ENCODE results near the gene KRTAP10-3. TPM values are rescaled to one million over a fixed set of nuclear protein-coding genes. Genes with fewer than 3 reads are reported as not detected.
A peak's percentile ranks its signal among the peaks of the same experiment; 100 is the strongest.

KRTAP10-3 gene
- total and polyA plus RNA-seq, 11 donors = not detected

- TF ChIP-seq POLR2A (IDR thresholded peaks at IDR 0.05) = no peak
- TF ChIP-seq, protein P1, sequence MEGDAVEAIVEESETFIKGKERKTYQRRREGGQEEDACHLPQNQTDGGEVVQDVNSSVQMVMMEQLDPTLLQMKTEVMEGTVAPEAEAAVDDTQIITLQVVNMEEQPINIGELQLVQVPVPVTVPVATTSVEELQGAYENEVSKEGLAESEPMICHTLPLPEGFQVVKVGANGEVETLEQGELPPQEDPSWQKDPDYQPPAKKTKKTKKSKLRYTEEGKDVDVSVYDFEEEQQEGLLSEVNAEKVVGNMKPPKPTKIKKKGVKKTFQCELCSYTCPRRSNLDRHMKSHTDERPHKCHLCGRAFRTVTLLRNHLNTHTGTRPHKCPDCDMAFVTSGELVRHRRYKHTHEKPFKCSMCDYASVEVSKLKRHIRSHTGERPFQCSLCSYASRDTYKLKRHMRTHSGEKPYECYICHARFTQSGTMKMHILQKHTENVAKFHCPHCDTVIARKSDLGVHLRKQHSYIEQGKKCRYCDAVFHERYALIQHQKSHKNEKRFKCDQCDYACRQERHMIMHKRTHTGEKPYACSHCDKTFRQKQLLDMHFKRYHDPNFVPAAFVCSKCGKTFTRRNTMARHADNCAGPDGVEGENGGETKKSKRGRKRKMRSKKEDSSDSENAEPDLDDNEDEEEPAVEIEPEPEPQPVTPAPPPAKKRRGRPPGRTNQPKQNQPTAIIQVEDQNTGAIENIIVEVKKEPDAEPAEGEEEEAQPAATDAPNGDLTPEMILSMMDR (IDR thresholded peaks at IDR 0.05) = no peak
- ATAC-seq (no peak), DNase-seq (peak in 2 of 5 donors; percentile 10 to 20)
- 76 to 84% (median 81%) methylated on average over 23 to 30 of the region's 30 CpGs for WGBS, 4 donors
- no peak overlapping the region for H3K4me3 ChIP-seq
- intact Hi-C loops (cut with DNase I) = loop anchor here in 1 of 10 donors (10.0 kb wide), 1 partner anchor 406 kb away; no protein-coding TSS in a partner anchor
- peaks cover 0 to 14% (median 0%) of the 10 kb centered on the region in 12 donors for H3K4me1 ChIP-seq
- H3K27ac ChIP-seq = no peak overlapping the region
- peaks cover 0 to 27% (median 0%) of the 10 kb centered on the region in 9 donors for H3K27me3 ChIP-seq
- no peaks in the 10 kb centered on the region for H3K36me3 ChIP-seq
- H3K9me3 ChIP-seq = no peaks in the 10 kb centered on the region
Measured at GRCh38 chr21:44508711-44509445, 49.7 kb downstream of the KRTAP10-3 start.

GRCh38 chr21:44508426-44508710 is 50.2 kb downstream of the KRTAP10-3 start:
- intact Hi-C loops (cut with DNase I) = loop anchor here in 1 of 10 donors (10.0 kb wide), 1 partner anchor 406 kb away; no protein-coding TSS in a partner anchor
- DNase-seq (peak in 2 of 5 donors; percentile 18 to 43), ATAC-seq (no peak)
- Histone ChIP-seq H3K27me3 (peaks cover 0 to 27% (median 0%) of the 10 kb centered on the region in 9 donors), H3K9me3 (no peaks in the 10 kb centered on the region), H3K27ac (no peak overlapping the region), H3K36me3 (no peaks in the 10 kb centered on the region), H3K4me3 (no peak overlapping the region), H3K4me1 (peaks cover 0 to 14% (median 0%) of the 10 kb centered on the region in 12 donors)
- 76 to 92% (median 85%) methylated on average over 9 of the region's 9 CpGs for WGBS, 4 donors
- no peak for TF ChIP-seq POLR2A (IDR thresholded peaks at IDR 0.05)
- TF ChIP-seq, protein P1 (IDR thresholded peaks at IDR 0.05) = no peak

Other genes starting within 250 kb of the KRTAP10-3 start
- gene CFAP410, start 219.4 kb downstream of the KRTAP10-3 start, total RNA-seq = 10 to 100 TPM; 10.4 to 31.6 (median 15.3) TPM
- gene CFAP410, start 219.4 kb downstream of the KRTAP10-3 start, polyA plus RNA-seq = 10 to 100 TPM; 18.6 to 20.3 TPM
- gene TRPM2, start 205.2 kb downstream of the KRTAP10-3 start, total RNA-seq = 10 to 100 TPM in 1 of 9 donors, 1 to 10 TPM in 4, under 1 TPM in 4; 0.66 to 20.5 (median 1.2) TPM
- gene TRPM2, start 205.2 kb downstream of the KRTAP10-3 start, polyA plus RNA-seq = 1 to 10 TPM in 1 of 2 donors, under 1 TPM in 1; 0.91 to 1.2 TPM
- 1 to 10 TPM; 1.7 to 5.3 (median 2.3) TPM for gene LRRC3, start 103.3 kb downstream of the KRTAP10-3 start, total RNA-seq
- 1 to 10 TPM; 1.4 to 5.8 TPM for gene LRRC3, start 103.3 kb downstream of the KRTAP10-3 start, polyA plus RNA-seq
- gene KRTAP10-1, start 18.6 kb downstream of the KRTAP10-3 start, total RNA-seq = not detected
- not detected for gene KRTAP10-1, start 18.6 kb downstream of the KRTAP10-3 start, polyA plus RNA-seq
- gene KRTAP10-2, start 7.3 kb downstream of the KRTAP10-3 start, total RNA-seq = not detected
- gene KRTAP10-2, start 7.3 kb downstream of the KRTAP10-3 start, polyA plus RNA-seq = not detected
- gene KRTAP10-4, start 14.9 kb upstream of the KRTAP10-3 start, total RNA-seq = not detected
- gene KRTAP10-4, start 14.9 kb upstream of the KRTAP10-3 start, polyA plus RNA-seq = not detected
- gene KRTAP10-5, start 21.8 kb upstream of the KRTAP10-3 start, total RNA-seq = not detected
- not detected for gene KRTAP10-5, start 21.8 kb upstream of the KRTAP10-3 start, polyA plus RNA-seq
- gene KRTAP10-6, start 33.7 kb upstream of the KRTAP10-3 start, total RNA-seq = not detected
- gene KRTAP10-6, start 33.7 kb upstream of the KRTAP10-3 start, polyA plus RNA-seq = not detected
- gene KRTAP10-7, start 41.8 kb upstream of the KRTAP10-3 start, total RNA-seq = not detected
- not detected for gene KRTAP10-7, start 41.8 kb upstream of the KRTAP10-3 start, polyA plus RNA-seq
- gene KRTAP10-8, start 53.3 kb upstream of the KRTAP10-3 start, total RNA-seq = not detected
- gene KRTAP10-8, start 53.3 kb upstream of the KRTAP10-3 start, polyA plus RNA-seq = not detected
- gene KRTAP10-9, start 68.3 kb upstream of the KRTAP10-3 start, total RNA-seq = not detected
- gene KRTAP10-9, start 68.3 kb upstream of the KRTAP10-3 start, polyA plus RNA-seq = not detected
- not detected for gene KRTAP10-10, start 78.6 kb upstream of the KRTAP10-3 start, total RNA-seq
- gene KRTAP10-10, start 78.6 kb upstream of the KRTAP10-3 start, polyA plus RNA-seq = not detected
- gene KRTAP10-11, start 87.6 kb upstream of the KRTAP10-3 start, total RNA-seq = not detected
- not detected for gene KRTAP10-11, start 87.6 kb upstream of the KRTAP10-3 start, polyA plus RNA-seq
- gene KRTAP12-4, start 95.9 kb upstream of the KRTAP10-3 start, total RNA-seq = not detected
- gene KRTAP12-4, start 95.9 kb upstream of the KRTAP10-3 start, polyA plus RNA-seq = not detected
- not detected for gene KRTAP12-3, start 99.1 kb upstream of the KRTAP10-3 start, total RNA-seq
- not detected for gene KRTAP12-3, start 99.1 kb upstream of the KRTAP10-3 start, polyA plus RNA-seq
- gene KRTAP12-2, start 108.1 kb upstream of the KRTAP10-3 start, total RNA-seq = not detected
- gene KRTAP12-2, start 108.1 kb upstream of the KRTAP10-3 start, polyA plus RNA-seq = not detected
- not detected for gene KRTAP12-1, start 123.4 kb upstream of the KRTAP10-3 start, total RNA-seq
- gene KRTAP12-1, start 123.4 kb upstream of the KRTAP10-3 start, polyA plus RNA-seq = not detected
- gene KRTAP10-12, start 138.4 kb upstream of the KRTAP10-3 start, total RNA-seq = not detected
- not detected for gene KRTAP10-12, start 138.4 kb upstream of the KRTAP10-3 start, polyA plus RNA-seq
- gene TSPEAR, start 152.8 kb upstream of the KRTAP10-3 start, total RNA-seq = 1 to 10 TPM in 3 of 9 donors, under 1 TPM in 4, not detected in 2; 0.07 to 2.5 (median 0.71) TPM
- gene TSPEAR, start 152.8 kb upstream of the KRTAP10-3 start, polyA plus RNA-seq = 1 to 10 TPM in 1 of 2 donors, under 1 TPM in 1; 0.01 to 2.6 TPM
- 10 to 100 TPM; 57.4 to 84.4 (median 71.4) TPM for gene UBE2G2, start 243.0 kb upstream of the KRTAP10-3 start, total RNA-seq
- gene UBE2G2, start 243.0 kb upstream of the KRTAP10-3 start, polyA plus RNA-seq = 10 to 100 TPM; 44.3 to 60.0 TPM

All from heart left ventricle (tissue), 16 donors.